RWPE1 (cell line): ENCODE results near the gene CACHD1.

Experiments used
- CTCF ChIA-PET: fragments of 350-600 bp; sonication (Branson Sonifier 250); formaldehyde crosslinking; extraction: SDS; loops from one replicate; lab custom pipeline; 2021; lab: Yijun Ruan, JAX
- POLR2A ChIA-PET: fragments of 400-600 bp; formaldehyde crosslinking; extraction: SDS; loops from one replicate; lab custom pipeline; 2020; ENCODE audit warnings: antibody characterized with exemption; ENCODE audit not compliant: low non-redundant PET; lab: Yijun Ruan, JAX
- DNase-seq: peaks from one replicate; pipeline ENCODE4 v3.0.0; 2012; ENCODE audit warnings: low spot score
- H3K27ac ChIP-seq: fragments of 450-650 bp; 2 replicates; pipeline ENCODE4 v1.5.1; 2017
- TF ChIP-seq, protein P1 (sequence below): fragments of 450-650 bp; conservative IDR thresholded peaks from 2 replicates; pipeline ENCODE4 v1.5.1; 2017; ENCODE audit warnings: low read depth, mild to moderate bottlenecking

Gene CACHD1

GRCh38 chr1:64542118-64542517 is 72.2 kb downstream of the CACHD1 start:
- POLR2A ChIA-PET, result no interaction called here
- CTCF ChIA-PET, result no interaction called here

GRCh38 chr1:64543831-64544230 is 73.9 kb downstream of the CACHD1 start:
- POLR2A ChIA-PET, result no interaction called here
- CTCF ChIA-PET, result no interaction called here
- TF ChIP-seq, protein P1, sequence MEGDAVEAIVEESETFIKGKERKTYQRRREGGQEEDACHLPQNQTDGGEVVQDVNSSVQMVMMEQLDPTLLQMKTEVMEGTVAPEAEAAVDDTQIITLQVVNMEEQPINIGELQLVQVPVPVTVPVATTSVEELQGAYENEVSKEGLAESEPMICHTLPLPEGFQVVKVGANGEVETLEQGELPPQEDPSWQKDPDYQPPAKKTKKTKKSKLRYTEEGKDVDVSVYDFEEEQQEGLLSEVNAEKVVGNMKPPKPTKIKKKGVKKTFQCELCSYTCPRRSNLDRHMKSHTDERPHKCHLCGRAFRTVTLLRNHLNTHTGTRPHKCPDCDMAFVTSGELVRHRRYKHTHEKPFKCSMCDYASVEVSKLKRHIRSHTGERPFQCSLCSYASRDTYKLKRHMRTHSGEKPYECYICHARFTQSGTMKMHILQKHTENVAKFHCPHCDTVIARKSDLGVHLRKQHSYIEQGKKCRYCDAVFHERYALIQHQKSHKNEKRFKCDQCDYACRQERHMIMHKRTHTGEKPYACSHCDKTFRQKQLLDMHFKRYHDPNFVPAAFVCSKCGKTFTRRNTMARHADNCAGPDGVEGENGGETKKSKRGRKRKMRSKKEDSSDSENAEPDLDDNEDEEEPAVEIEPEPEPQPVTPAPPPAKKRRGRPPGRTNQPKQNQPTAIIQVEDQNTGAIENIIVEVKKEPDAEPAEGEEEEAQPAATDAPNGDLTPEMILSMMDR, result no peak
- no peak for DNase-seq
- no peak overlapping the region for H3K27ac ChIP-seq

More at GRCh38 chr1:64542118-64542517, 72.2 kb downstream of the CACHD1 start:
- H3K27ac ChIP-seq, result no peak overlapping the region
- no peak for DNase-seq
- TF ChIP-seq, protein P1, result no peak

DNA sequence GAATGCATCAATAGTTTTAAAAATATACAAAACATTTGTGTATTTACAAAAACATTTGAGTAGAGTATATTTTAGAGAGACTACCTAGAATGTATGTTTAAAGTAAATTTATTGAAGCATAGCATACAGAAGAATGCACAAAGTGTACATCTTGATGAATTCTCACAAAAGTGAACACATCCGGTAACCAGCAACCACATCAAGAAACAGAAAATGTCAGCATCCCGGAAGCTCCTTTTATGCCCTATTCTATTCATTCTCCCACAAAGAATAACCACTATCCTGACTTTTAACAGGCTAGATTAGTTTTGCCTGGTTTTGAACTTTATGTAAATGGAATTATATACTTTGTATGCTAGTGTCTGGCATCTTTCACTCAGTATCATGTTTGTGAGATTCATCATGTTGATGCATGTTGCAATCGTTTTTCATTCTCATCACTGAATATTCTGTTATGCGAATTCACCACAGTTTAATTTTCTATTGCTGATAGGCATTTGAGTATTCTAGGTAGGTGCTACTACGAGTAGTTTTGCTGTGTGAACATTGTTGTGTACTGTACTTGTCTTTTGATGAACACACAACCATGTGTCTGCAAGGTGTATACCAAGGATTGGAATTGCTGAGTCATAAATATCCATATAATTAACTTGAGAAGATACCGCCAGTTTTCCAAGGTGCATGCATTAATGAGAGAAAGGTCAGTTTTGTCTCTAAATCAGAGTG is 75.4 kb downstream of the CACHD1 start:
- CTCF ChIA-PET, result no interaction called here
- TF ChIP-seq, protein P1, result no peak
- no peak for DNase-seq
- POLR2A ChIA-PET, result no interaction called here
- no peak overlapping the region for H3K27ac ChIP-seq

GRCh38 chr1:64546013-64546412 is 76.1 kb downstream of the CACHD1 start:
- ChIA-PET CTCF (interaction anchor here (0.7 kb wide), 1 partner anchor 8 kb away, joined by 3 read pairs; no protein-coding TSS in a partner anchor), POLR2A (no interaction called here)
- TF ChIP-seq, protein P1, result no peak
- no peak overlapping the region for H3K27ac ChIP-seq
- DNase-seq, result no peak

- CTCF ChIA-PET, result no interaction called here
- no peak for DNase-seq
- H3K27ac ChIP-seq, result no peak overlapping the region
- TF ChIP-seq, protein P1, result no peak
- POLR2A ChIA-PET, result no interaction called here
Measured at GRCh38 chr1:64549464-64550239, 79.7 kb downstream of the CACHD1 start.

- CTCF ChIA-PET, result no interaction called here
- POLR2A ChIA-PET, result no interaction called here
- H3K27ac ChIP-seq, result no peak overlapping the region
- TF ChIP-seq, protein P1, result no peak
- DNase-seq, result no peak
Measured at GRCh38 chr1:64550510-64550909, 80.6 kb downstream of the CACHD1 start.
